NCI-H524 (cell line): Measurements from ENCODE around the gene UNC80.

Experiments used
- DNase-seq, 2 experiments: peaks; one replicate each; lab custom pipeline; 2025; lab: John Stamatoyannopoulos, UW

Gene UNC80

GRCh38 chr2:209911486-209911885 lies 139.9 kb downstream of the UNC80 start:
- no peak for DNase-seq

GRCh38 chr2:209913786-209914345 lies 142.2 kb downstream of the UNC80 start:
- peak in 1 of 2 experiments; percentile 26 for DNase-seq

GRCh38 chr2:209917154-209917771 lies 145.6 kb downstream of the UNC80 start:
- DNase-seq, result no peak

GRCh38 chr2:209918251-209918650 lies 146.6 kb downstream of the UNC80 start:
- no peak for DNase-seq

GRCh38 chr2:209922116-209922515 lies 150.5 kb downstream of the UNC80 start:
- DNase-seq, result no peak

GRCh38 chr2:209929369-209929768 lies 157.7 kb downstream of the UNC80 start:
- no peak for DNase-seq

GRCh38 chr2:209933499-209934483 lies 162.2 kb downstream of the UNC80 start:
- no peak for DNase-seq

- DNase-seq, result no peak
Observed at GRCh38 chr2:209936106-209936666, 164.6 kb downstream of the UNC80 start.

GRCh38 chr2:209937893-209938292 lies 166.3 kb downstream of the UNC80 start:
- DNase-seq, result no peak

- DNase-seq, result no peak
Observed at GRCh38 chr2:209938906-209939305, 167.3 kb downstream of the UNC80 start.

GRCh38 chr2:209940936-209941335 lies 169.3 kb downstream of the UNC80 start:
- no peak for DNase-seq

GRCh38 chr2:209942426-209942825 lies 170.8 kb downstream of the UNC80 start:
- no peak for DNase-seq

- no peak for DNase-seq
Observed at GRCh38 chr2:209942936-209943605, 171.4 kb downstream of the UNC80 start.

- no peak for DNase-seq
Observed at GRCh38 chr2:209943776-209944175, 172.1 kb downstream of the UNC80 start.

GRCh38 chr2:209946539-209946938 lies 174.9 kb downstream of the UNC80 start:
- DNase-seq, result no peak

- DNase-seq, result no peak
Observed at GRCh38 chr2:209956271-209956670, 184.6 kb downstream of the UNC80 start.

GRCh38 chr2:209958016-209958415 lies 186.4 kb downstream of the UNC80 start:
- DNase-seq, result no peak

- no peak for DNase-seq
Observed at GRCh38 chr2:209960045-209960444, 188.4 kb downstream of the UNC80 start.

- DNase-seq, result peak in 1 of 2 experiments; percentile 65
Observed at GRCh38 chr2:209960676-209961630, 189.3 kb downstream of the UNC80 start.

- no peak for DNase-seq
Observed at GRCh38 chr2:209965723-209966122, 194.1 kb downstream of the UNC80 start.

GRCh38 chr2:209969692-209970091 lies 198.1 kb downstream of the UNC80 start:
- no peak for DNase-seq
